NCI-H1092 treated with DMSO at 0.1 percent for 48 hours (cell line): ENCODE results near the gene GALNT18.

ENCODE experiments used
- DNase-seq: peaks from one replicate; lab custom pipeline; 2025; lab: John Stamatoyannopoulos, UW

GALNT18 gene

DNA sequence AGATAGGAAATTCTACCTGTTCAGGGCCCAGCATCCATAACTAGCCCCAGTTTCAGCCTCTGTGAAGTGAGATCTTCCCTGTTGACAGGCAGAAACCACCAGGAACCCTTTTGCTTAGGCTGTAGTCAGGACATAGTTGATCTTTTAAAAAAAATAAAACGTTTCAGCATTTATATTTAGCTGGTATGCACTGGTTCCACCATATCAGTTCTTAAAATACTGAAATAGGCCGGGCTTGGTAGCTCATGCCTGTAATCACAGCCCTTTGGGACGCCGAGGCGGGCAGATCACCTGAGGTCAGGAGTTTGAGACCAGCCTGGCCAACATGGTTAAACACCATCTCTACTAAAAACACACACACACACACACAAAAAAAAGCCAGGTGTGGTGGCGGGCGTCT lies 35.3 kb downstream of the GALNT18 start:
- DNase-seq: no peak

DNA sequence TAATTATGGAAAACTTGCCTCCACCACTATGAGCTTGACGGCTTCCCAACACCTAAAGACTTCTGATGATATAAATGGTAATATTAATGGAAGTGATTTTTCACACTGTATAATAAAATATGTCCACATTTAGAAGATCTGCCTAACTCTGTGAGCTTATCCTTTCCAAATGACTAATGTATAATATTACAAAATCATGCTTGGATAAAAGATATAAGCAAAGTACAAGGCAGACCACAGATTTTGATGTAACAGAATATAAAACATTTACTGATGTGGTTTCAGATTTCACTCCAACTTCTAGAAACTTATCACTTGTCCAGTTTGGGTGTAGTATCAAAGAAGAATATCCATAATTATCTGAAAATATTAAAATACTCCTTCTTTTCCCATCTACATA lies 36.9 kb downstream of the GALNT18 start:
- DNase-seq: no peak

- DNase-seq: no peak
Measured at GRCh38 chr11:11584530-11584810, 37.3 kb downstream of the GALNT18 start.

GRCh38 chr11:11583801-11584529 lies 37.8 kb downstream of the GALNT18 start:
- DNase-seq: no peak

GRCh38 chr11:11582011-11582701 lies 39.6 kb downstream of the GALNT18 start:
- DNase-seq: peak; percentile 41

DNA sequence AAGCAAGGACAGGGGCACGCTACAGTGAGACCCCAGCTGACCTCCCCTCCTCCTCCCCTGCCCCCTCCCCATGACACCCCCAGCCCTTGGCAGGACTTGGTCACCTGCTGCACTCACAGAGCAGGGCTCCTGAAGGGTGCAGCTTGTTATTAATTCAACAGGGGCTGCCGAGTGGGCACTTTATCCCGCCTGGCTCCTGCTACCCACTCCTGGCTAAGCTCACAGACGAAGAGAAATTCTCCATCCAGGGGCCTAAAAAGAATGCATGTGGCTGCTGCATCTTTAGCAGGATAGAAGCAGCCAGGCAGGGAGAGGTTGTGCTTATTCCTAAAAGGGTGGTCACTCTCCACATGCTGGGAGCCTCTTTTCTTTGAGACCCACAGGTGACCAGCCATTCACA lies 40.3 kb downstream of the GALNT18 start:
- DNase-seq: peak; percentile 90

DNA sequence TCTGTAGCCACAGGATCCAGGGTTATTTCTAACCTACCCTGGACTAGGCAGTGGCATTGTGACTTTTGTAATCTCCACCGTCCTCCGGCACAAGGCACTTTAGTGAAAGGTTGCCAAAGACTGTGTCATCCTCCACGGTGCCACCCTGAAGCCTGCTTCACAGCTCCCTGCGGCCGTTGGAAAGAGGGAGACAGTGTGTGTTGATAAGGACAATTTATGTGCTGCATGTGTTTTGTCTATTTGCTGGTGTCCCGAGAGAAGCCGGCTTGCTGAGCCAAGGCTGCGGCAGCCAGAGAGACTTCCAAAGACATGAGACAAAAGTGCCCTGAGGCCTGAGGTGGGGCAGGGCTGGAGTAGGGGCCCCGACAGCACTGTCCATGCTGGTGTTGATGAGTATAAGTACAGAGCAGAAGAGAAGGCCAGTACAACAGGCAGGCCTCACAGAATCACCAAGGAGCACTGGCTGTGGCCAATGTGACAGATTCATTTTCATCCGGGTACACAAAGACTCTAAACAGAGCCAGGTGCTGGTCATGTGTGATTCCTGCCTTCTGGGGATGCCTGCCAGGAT lies 40.9 kb downstream of the GALNT18 start:
- peak; percentile 93 for DNase-seq

GRCh38 chr11:11580012-11580411 lies 41.8 kb downstream of the GALNT18 start:
- DNase-seq: no peak

GRCh38 chr11:11579012-11579988 lies 42.5 kb downstream of the GALNT18 start:
- DNase-seq: peak; percentile 91

DNA sequence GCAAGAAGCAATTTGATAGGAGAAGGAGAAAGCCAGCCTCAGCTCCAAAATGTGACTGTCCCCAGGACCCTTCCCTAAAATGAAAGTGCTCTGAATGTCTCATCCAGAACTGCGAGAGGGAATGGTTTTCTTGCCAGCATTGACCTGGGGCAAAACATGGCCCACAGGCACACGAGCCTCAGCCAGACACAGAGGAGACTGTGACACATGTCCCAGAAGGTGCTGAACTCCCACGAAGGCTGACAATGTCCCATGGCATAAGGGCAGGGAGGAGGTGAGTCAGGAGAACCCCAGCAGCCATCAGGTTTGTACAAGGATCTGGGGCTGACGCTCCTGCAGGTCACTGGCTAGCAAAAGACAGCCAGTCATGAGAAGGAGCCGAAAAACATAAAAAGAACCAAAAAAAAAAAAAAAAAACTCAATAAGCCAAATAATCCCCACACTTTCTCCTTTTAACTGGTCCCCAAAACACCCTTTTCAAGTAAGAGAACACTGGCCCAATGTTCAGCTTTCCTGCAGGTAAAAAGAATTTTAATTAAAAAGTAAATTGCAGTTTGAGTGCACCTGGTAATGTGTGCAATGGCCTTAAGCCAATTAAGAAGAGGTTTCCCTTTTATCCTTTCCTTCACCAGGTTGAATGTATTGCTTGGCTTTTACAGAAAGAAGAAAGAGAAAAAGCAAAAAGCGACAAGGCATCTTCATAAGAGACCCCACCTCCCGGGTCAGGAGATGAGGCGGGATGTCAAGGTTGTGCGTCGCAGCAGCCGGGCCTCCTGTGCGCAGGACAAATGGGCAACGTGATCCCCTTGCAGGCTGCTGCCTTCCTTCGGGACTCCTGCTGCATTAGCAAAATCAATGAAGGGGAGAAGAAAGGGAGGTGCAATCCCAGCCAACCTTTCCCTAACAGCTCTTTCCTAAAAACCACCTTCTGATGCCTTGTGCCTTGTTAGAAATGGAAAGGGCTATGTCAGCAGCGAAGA lies 43.6 kb downstream of the GALNT18 start:
- DNase-seq: peak; percentile 94

DNA sequence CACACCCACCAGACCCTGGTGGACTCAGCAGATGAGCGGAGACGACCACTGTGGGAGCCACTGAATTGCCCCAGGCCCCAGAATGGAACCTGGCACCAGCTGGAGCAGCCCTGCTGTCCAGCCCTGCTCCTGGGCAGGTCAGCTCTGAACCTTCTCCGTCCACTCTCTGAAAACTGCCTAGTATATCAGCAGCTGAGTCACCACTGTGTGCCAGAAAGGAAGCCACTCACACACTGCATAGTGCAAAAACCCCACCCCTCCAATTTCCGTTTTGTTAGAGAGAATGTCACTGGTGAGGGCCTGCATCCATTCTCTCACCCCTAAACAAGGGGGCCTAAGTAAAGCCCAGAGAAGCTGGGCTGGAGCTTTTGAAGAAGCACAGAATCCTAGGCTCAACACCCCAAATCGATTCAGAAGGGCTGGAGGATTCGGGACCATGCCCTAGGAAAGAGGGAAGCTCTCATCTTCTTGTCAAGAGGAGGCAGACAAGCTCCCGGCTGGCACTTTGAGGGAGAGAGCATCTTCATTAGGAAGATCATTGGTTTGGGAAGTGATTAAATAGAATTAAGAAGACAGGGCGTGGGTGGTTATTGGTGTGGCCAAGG lies 44.5 kb downstream of the GALNT18 start:
- no peak for DNase-seq

DNA sequence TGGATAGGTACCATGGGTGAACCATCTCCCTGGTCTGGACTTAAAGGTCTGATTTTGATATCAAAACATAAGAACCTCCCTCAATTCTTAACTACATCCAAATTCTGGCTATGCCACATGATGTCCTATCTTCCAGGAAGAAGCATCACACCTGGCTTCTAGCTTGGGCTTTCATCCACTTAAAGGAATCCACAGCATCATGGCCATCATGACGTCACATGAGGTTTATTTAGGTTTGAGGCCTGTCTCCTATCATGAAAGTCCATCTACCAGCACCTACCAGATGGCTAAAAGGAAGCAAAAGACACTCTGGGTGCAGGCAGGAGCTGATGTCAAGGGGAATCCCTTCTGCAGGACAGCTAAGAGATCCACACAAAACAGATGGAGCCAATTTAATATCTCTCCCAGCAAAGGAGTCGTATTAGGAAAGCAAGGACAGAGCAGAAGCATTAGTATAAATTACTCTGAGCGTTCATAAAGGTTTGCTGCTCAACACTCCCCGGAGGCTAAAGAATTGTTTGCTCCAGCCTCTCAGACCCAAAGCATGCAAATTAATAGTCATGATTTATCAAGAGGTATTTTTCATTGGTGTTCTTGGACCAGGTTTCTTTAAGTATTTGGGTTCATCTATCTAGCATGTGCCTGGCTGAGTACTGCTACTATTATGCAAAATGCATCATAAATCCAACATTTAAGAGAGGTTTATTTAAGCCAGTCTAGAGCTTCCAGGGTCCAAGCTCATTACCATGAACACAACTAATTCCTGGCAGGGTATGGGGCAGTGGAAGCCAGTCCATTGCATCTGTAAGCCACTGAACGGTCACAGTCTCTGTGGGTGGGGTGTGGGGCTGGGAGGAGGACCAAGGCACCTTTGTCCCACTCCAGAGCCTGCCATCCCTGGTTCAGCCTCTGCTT lies 47.2 kb downstream of the GALNT18 start:
- no peak for DNase-seq

GRCh38 chr11:11572386-11572785 lies 49.4 kb downstream of the GALNT18 start:
- no peak for DNase-seq

DNA sequence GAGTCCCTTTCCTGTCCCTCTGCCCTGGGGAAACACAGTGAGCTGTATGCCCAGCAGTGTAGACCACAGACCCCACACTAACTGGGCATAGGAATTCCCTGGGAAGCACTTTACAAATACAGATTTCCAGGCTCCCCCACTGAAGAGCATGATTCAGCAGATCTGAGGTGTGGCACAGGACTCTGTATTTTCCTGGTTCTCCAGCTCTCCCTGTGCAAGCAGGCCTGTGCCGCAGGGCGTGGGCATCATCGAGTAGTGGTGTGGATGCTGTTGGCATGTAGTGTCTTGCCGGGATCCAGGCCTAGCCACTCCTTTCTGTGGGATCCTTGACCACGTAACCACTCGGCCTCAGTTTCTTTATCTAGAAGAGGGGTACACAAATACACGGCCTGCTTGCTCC lies 49.9 kb downstream of the GALNT18 start:
- DNase-seq: no peak

DNA sequence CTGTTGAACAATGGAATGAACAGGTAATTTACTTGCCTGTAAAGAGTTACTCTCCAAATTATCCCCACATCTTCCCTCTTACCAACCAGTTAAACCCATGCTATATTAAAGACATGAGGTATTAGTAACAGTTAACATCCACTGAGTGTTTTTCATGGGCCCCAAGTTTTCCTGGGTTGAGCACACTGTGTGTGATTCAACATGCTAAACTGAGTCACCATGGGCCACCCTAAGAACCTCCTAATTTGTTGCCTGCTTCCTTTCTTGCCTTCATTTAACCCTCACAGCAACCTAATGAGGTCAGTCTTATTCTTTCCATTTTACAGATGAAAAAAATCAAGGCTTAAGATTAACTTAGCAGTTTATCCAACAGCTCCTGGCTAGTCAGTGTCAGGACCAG lies 51.0 kb downstream of the GALNT18 start:
- no peak for DNase-seq

GRCh38 chr11:11569936-11570491 lies 51.8 kb downstream of the GALNT18 start:
- no peak for DNase-seq

DNA sequence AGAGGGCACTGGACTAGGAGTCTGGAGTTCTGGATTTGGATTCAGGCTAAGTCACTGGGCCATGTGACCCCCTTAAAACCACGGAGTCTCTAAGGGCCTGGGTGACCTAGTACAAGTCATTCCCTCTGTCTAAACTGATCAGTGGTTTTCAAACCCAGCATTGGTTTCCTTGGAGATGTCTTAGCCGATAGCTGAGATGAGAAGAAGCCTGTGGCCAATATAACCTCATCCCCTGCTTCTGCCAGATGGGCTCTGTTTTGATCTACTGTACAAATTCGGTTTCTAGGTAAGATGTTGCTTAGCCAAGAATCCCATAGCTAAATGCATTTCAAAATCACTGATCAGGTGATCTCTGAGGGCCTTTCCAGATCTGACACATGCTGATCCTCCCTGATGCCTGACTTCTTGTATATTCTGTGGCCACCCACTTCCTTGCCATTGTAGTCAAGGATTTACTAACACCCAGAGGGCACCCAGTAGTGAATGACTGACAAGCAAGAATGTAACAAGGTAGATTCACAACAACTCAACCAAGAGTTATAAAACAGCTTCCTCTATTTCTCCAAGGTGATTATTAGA lies 53.1 kb downstream of the GALNT18 start:
- DNase-seq: no peak

GRCh38 chr11:11567936-11568650 lies 53.7 kb downstream of the GALNT18 start:
- DNase-seq: no peak
